ENCODE data around the gene SRGAP2.
A peak's percentile ranks its signal among the peaks of the same experiment; 100 is the strongest.
"Not testable (repeated sequence)": the region's sequence is repeated elsewhere in the genome, so short reads cannot be mapped to it uniquely, and the experiment has no call there.

Gene SRGAP2

GRCh38 chr1:206224190-206224776, 20.9 kb downstream of the SRGAP2 start:
- DNase-seq (ENCODE audit: low read depth in 1 of 2, low spot score in 1 of 2); H3K27me3 ChIP-seq (ENCODE audit: insufficient read depth, poor library complexity, severe bottlenecking); H3K4me3 ChIP-seq (replicated peaks; ENCODE audit: insufficient read depth, low read length); H3K27ac ChIP-seq (replicated peaks): not testable (repeated sequence)

GRCh38 chr1:206225386-206225785, 22.0 kb downstream of the SRGAP2 start:
- H3K27ac ChIP-seq (replicated peaks); H3K4me3 ChIP-seq (replicated peaks; ENCODE audit: insufficient read depth, low read length); DNase-seq (ENCODE audit: low read depth in 1 of 2, low spot score in 1 of 2); H3K27me3 ChIP-seq (ENCODE audit: insufficient read depth, poor library complexity, severe bottlenecking): not testable (repeated sequence)

- not testable (repeated sequence) for H3K4me3 ChIP-seq (replicated peaks; ENCODE audit: insufficient read depth, low read length); DNase-seq (ENCODE audit: low read depth in 1 of 2, low spot score in 1 of 2); H3K27ac ChIP-seq (replicated peaks); H3K27me3 ChIP-seq (ENCODE audit: insufficient read depth, poor library complexity, severe bottlenecking)
These were observed 23.5 kb downstream of the SRGAP2 start for GRCh38 chr1:206226886-206227285.

GRCh38 chr1:206229286-206229685, 25.9 kb downstream of the SRGAP2 start:
- H3K27ac ChIP-seq (replicated peaks); H3K27me3 ChIP-seq (ENCODE audit: insufficient read depth, poor library complexity, severe bottlenecking); DNase-seq (ENCODE audit: low read depth in 1 of 2, low spot score in 1 of 2); H3K4me3 ChIP-seq (replicated peaks; ENCODE audit: insufficient read depth, low read length): not testable (repeated sequence)

GRCh38 chr1:206231989-206232388, 28.6 kb downstream of the SRGAP2 start:
- not testable (repeated sequence) for H3K4me3 ChIP-seq (replicated peaks; ENCODE audit: insufficient read depth, low read length); H3K27ac ChIP-seq (replicated peaks); H3K27me3 ChIP-seq (ENCODE audit: insufficient read depth, poor library complexity, severe bottlenecking); DNase-seq (ENCODE audit: low read depth in 1 of 2, low spot score in 1 of 2)

GRCh38 chr1:206232970-206233645, 29.8 kb downstream of the SRGAP2 start:
- not testable (repeated sequence) for H3K27me3 ChIP-seq (ENCODE audit: insufficient read depth, poor library complexity, severe bottlenecking); H3K4me3 ChIP-seq (replicated peaks; ENCODE audit: insufficient read depth, low read length); H3K27ac ChIP-seq (replicated peaks); DNase-seq (ENCODE audit: low read depth in 1 of 2, low spot score in 1 of 2)

- not testable (repeated sequence) for H3K27ac ChIP-seq (replicated peaks); H3K4me3 ChIP-seq (replicated peaks; ENCODE audit: insufficient read depth, low read length); DNase-seq (ENCODE audit: low read depth in 1 of 2, low spot score in 1 of 2); H3K27me3 ChIP-seq (ENCODE audit: insufficient read depth, poor library complexity, severe bottlenecking)
These were observed 31.0 kb downstream of the SRGAP2 start for GRCh38 chr1:206234189-206234916.

- not testable (repeated sequence) for H3K27me3 ChIP-seq (ENCODE audit: insufficient read depth, poor library complexity, severe bottlenecking); H3K27ac ChIP-seq (replicated peaks); DNase-seq (ENCODE audit: low read depth in 1 of 2, low spot score in 1 of 2); H3K4me3 ChIP-seq (replicated peaks; ENCODE audit: insufficient read depth, low read length)
These were observed 31.8 kb downstream of the SRGAP2 start for GRCh38 chr1:206235190-206235589.

- DNase-seq (ENCODE audit: low read depth in 1 of 2, low spot score in 1 of 2); H3K4me3 ChIP-seq (replicated peaks; ENCODE audit: insufficient read depth, low read length); H3K27ac ChIP-seq (replicated peaks); H3K27me3 ChIP-seq (ENCODE audit: insufficient read depth, poor library complexity, severe bottlenecking): not testable (repeated sequence)
These were observed 36.9 kb downstream of the SRGAP2 start for GRCh38 chr1:206240288-206240687.

GRCh38 chr1:206243335-206243734, 40.0 kb downstream of the SRGAP2 start:
- not testable (repeated sequence) for H3K27ac ChIP-seq (replicated peaks); H3K4me3 ChIP-seq (replicated peaks; ENCODE audit: insufficient read depth, low read length); H3K27me3 ChIP-seq (ENCODE audit: insufficient read depth, poor library complexity, severe bottlenecking)
- DNase-seq (ENCODE audit: low read depth in 1 of 2, low spot score in 1 of 2), result peak in 1 of 2 experiments; percentile 52

GRCh38 chr1:206245479-206245878, 42.1 kb downstream of the SRGAP2 start:
- not testable (repeated sequence) for H3K27ac ChIP-seq (replicated peaks); H3K27me3 ChIP-seq (ENCODE audit: insufficient read depth, poor library complexity, severe bottlenecking); H3K4me3 ChIP-seq (replicated peaks; ENCODE audit: insufficient read depth, low read length); DNase-seq (ENCODE audit: low read depth in 1 of 2, low spot score in 1 of 2)

- H3K27me3 ChIP-seq (ENCODE audit: insufficient read depth, poor library complexity, severe bottlenecking); H3K4me3 ChIP-seq (replicated peaks; ENCODE audit: insufficient read depth, low read length); H3K27ac ChIP-seq (replicated peaks); DNase-seq (ENCODE audit: low read depth in 1 of 2, low spot score in 1 of 2): not testable (repeated sequence)
These were observed 43.0 kb downstream of the SRGAP2 start for GRCh38 chr1:206246129-206246886.

- not testable (repeated sequence) for DNase-seq (ENCODE audit: low read depth in 1 of 2, low spot score in 1 of 2); H3K27me3 ChIP-seq (ENCODE audit: insufficient read depth, poor library complexity, severe bottlenecking); H3K4me3 ChIP-seq (replicated peaks; ENCODE audit: insufficient read depth, low read length); H3K27ac ChIP-seq (replicated peaks)
These were observed 47.8 kb downstream of the SRGAP2 start for GRCh38 chr1:206250953-206251681.
